ENCODE data around the gene TSPAN9.

The TSPAN9 gene

GRCh38 chr12:3311027-3311402 is 233.8 kb downstream of the TSPAN9 start:
- TF ChIP-seq CTCF (IDR thresholded peaks at IDR 0.05; ENCODE audit: extremely low read depth, missing control alignments), result no peak
- DNase-seq (ENCODE audit: low spot score), result no peak

- TF ChIP-seq CTCF (IDR thresholded peaks at IDR 0.05; ENCODE audit: extremely low read depth, missing control alignments), result no peak
- no peak for DNase-seq (ENCODE audit: low spot score)
Observed at GRCh38 chr12:3311491-3312103, 234.4 kb downstream of the TSPAN9 start.

GRCh38 chr12:3313066-3313465 is 235.9 kb downstream of the TSPAN9 start:
- no peak for TF ChIP-seq CTCF (IDR thresholded peaks at IDR 0.05; ENCODE audit: extremely low read depth, missing control alignments)
- DNase-seq (ENCODE audit: low spot score), result no peak

GRCh38 chr12:3313675-3314663 is 236.8 kb downstream of the TSPAN9 start:
- DNase-seq (ENCODE audit: low spot score), result peak; percentile 41
- no peak for TF ChIP-seq CTCF (IDR thresholded peaks at IDR 0.05; ENCODE audit: extremely low read depth, missing control alignments)

GRCh38 chr12:3315201-3315661 is 238.1 kb downstream of the TSPAN9 start:
- DNase-seq (ENCODE audit: low spot score), result no peak
- TF ChIP-seq CTCF (IDR thresholded peaks at IDR 0.05; ENCODE audit: extremely low read depth, missing control alignments), result no peak

DNA sequence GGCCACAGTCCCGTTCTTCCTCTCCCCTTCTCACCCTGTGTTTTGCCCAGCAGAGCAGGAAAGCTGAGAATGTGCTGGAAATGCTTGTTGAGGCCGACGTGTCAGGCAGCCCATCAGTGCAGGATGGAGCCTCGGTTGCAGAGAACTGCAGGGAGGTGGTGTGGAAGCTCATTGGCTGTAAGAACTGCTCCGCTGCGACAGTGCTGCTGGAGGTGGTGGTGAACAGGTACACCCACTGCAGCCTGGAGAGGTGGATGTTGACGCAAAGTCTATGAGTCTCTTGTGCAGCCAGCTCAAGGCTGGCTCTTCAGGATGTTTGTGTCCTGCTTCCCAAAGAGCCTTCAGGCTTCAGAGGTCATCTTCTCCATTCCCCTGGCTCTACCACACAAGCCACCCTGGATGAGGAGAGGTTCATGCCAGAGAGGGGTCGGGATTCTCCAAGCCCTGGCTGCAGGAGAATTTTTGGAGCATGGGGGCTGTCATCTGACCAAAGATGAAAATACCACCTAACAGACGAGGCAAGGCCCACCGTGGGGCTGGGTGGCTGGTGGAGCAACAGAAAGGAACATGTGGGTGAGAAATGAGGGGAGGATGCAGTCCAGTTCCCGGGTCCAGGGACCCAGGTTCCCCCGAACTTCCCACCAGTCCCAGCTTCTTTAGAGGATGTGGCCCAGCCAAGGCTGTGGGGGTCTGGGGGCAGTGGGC is 239.7 kb downstream of the TSPAN9 start:
- no peak for TF ChIP-seq CTCF (IDR thresholded peaks at IDR 0.05; ENCODE audit: extremely low read depth, missing control alignments)
- no peak for DNase-seq (ENCODE audit: low spot score)

- DNase-seq (ENCODE audit: low spot score), result no peak
- TF ChIP-seq CTCF (IDR thresholded peaks at IDR 0.05; ENCODE audit: extremely low read depth, missing control alignments), result no peak
Observed at GRCh38 chr12:3317481-3317815, 240.3 kb downstream of the TSPAN9 start.

Measured in GM20000 (cell line).